DND-41 (cell line): ENCODE data around the gene PIH1D1.

Experiments
- ATAC-seq: fragments of 200-7000 bp; cut with Tn5 transposase; 3 replicates; pipeline ENCODE4 v1.9.1; 2021; ENCODE audit warnings: low read depth; ENCODE audit not compliant: insufficient read depth
- DNase-seq: peaks from one replicate; pipeline ENCODE4 v3.0.0-alpha.2; 2020
- H2AFZ ChIP-seq: 2 replicates; pipeline ENCODE4 v1.6.0; 2012; ENCODE audit warnings: low read depth, low read length
- H3K27ac ChIP-seq: 2 replicates; pipeline ENCODE4 v1.5.1; 2012; ENCODE audit warnings: low read length, inconsistent platforms
- H3K27me3 ChIP-seq: fragments of 200-600 bp; sonication (generic); 2 replicates; pipeline ENCODE4 v1.6.0; 2012; ENCODE audit warnings: low read length, mild to moderate bottlenecking, inconsistent platforms; ENCODE audit not compliant: insufficient read depth, poor library complexity
- H3K36me3 ChIP-seq: 2 replicates; pipeline ENCODE4 v1.5.1; 2012; ENCODE audit warnings: low read length, inconsistent platforms; ENCODE audit not compliant: insufficient read depth
- H3K4me1 ChIP-seq: 2 replicates; pipeline ENCODE4 v1.5.1; 2012; ENCODE audit warnings: mild to moderate bottlenecking, low read length; ENCODE audit not compliant: insufficient read depth
- H3K4me2 ChIP-seq: 2 replicates; pipeline ENCODE4 v1.6.0; 2012; ENCODE audit warnings: mild to moderate bottlenecking, moderate library complexity, low read length, inconsistent platforms; ENCODE audit not compliant: insufficient read depth
- H3K4me3 ChIP-seq, 2 experiments: fragments of 200-600 bp in 1 of 2; shearing (Covaris generic) in 1 of 2; 2 replicates each; pipeline ENCODE4 v1.5.1; 2012 to 2016; ENCODE audit warnings: inconsistent platforms in 2 of 2, low read length in 2 of 2, mild to moderate bottlenecking in 2 of 2, low read depth in 1 of 2, moderate library complexity in 1 of 2
- H3K79me2 ChIP-seq: 2 replicates; pipeline ENCODE4 v1.6.0; 2012; ENCODE audit warnings: low read length, inconsistent platforms; ENCODE audit not compliant: insufficient read depth
- H3K9ac ChIP-seq: 2 replicates; pipeline ENCODE4 v1.6.0; 2012; ENCODE audit warnings: low read depth, mild to moderate bottlenecking, inconsistent platforms, low read length, moderate library complexity
- H3K9me3 ChIP-seq: 2 replicates; pipeline ENCODE4 v1.5.1; 2012; ENCODE audit warnings: low read length, moderate library complexity, mild to moderate bottlenecking, inconsistent platforms; ENCODE audit not compliant: insufficient read depth, severe bottlenecking
- H4K20me1 ChIP-seq: 2 replicates; pipeline ENCODE4 v1.6.0; 2012; ENCODE audit warnings: low read length; ENCODE audit not compliant: insufficient read depth
- CTCF ChIP-seq: IDR thresholded peaks from 2 replicates; pipeline ENCODE4 v1.5.1; 2012; ENCODE audit warnings: borderline replicate concordance, low read length, moderate library complexity, mild to moderate bottlenecking; ENCODE audit not compliant: poor library complexity, severe bottlenecking; ENCODE audit errors: extremely low read depth
- EZH2 ChIP-seq: IDR thresholded peaks from 3 replicates; pipeline ENCODE4 v1.6.1; 2012; ENCODE audit warnings: borderline replicate concordance, low read depth, mild to moderate bottlenecking, moderate library complexity, low read length, inconsistent platforms; ENCODE audit not compliant: severe bottlenecking

The PIH1D1 gene

DNA sequence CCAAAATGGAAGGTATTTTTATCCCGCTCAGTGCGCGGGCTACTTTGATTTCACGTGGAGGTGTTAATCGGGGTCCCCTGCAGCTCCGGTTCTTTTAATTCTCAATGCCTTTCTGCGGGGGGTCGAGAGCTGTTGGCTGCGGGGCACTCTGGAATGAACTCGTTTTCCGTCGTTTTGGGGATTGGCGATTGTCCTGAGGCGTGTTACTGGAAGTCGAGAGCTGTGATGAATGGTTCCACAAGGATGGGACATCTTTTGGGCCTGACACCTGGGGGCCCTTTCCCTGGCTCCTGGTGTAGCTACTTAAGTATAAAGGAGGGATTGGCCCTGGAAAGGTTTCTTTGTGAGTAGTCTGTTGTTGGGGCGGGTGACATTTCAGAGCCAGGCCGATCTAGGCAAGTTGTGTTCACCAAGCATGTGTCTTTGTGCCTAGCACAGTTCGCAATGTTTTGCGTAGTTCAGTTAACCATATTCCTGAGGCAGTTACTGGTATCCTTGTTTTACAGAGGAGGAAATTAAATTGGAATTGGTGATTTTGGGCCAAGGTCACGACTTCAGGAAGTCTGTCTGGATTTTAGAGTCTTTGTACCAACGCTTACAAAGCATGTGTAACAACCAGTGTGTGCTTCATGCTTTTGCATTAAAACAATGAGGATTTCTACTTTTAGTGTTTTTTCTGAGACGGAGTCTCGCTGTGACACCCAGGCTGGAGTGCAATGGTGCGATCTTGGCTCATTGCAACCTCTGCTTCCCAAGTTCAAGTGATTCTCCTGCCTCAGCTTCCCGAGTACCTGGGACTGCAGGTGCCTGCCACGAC is 36.6 kb upstream of the PIH1D1 start:
- Histone ChIP-seq H2AFZ (no peak overlapping the region), H3K4me1 (peaks cover 37% of the 10 kb centered on the region), H3K27ac (peak overlapping the region; percentile 96), H3K79me2 (peaks cover 44% of the 10 kb centered on the region), H4K20me1 (peaks cover 41% of the 10 kb centered on the region), H3K9ac (peak overlapping the region; percentile 87), H3K4me3 (peak overlapping the region; percentile 67 to 88; a peak in 3 of 4 replicates), H3K36me3 (peaks cover 56% of the 10 kb centered on the region), H3K4me2 (peak overlapping the region; percentile 75), H3K27me3 (no peaks in the 10 kb centered on the region), H3K9me3 (no peaks in the 10 kb centered on the region)
- TF ChIP-seq EZH2 (no peak), CTCF (no peak)
- DNase-seq = no peak
- no peak for ATAC-seq

DNA sequence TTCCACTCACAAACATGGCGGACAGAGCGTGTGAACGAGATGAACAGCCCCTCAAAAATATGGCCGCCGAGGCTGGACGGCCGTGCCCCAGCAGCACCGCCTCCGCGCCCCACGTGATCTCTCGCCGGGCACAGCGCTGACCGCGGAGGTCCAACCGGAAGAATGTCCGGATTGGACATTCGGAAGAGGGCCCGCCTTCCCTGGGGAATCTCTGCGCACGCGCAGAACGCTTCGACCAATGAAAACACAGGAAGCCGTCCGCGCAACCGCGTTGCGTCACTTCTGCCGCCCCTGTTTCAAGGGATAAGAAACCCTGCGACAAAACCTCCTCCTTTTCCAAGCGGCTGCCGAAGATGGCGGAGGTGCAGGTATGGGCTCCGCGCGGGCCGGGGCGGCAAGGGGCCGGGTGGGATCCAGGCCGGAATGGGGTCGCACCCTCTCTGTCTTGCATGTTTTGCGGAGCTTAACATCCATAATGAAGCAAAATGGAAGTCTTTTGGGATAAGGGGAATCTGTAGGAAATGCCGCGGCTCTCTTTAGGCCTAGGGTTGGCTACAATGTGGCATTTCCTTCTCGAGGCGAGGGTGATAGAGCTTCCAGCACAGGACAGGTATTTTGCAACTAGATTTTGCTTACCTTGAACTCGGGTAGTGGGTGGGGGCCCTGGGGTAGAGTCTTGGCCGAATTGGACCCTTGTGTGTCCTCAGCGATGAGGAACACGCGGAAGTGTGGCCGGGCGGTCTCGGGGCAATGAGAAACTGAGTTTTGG is 35.8 kb upstream of the PIH1D1 start, which contains the start of gene RPL13A:
RPL13A (plus strand) TSS at position 332 of the 769 bp plus-strand sequence; CDS start at position 354, 22 bp downstream.
- Histone ChIP-seq H3K4me3 (peak within 1 kb of the TSS; percentile 67 to 88), H2AFZ (peak within 1 kb of the TSS; percentile 83)

DNA sequence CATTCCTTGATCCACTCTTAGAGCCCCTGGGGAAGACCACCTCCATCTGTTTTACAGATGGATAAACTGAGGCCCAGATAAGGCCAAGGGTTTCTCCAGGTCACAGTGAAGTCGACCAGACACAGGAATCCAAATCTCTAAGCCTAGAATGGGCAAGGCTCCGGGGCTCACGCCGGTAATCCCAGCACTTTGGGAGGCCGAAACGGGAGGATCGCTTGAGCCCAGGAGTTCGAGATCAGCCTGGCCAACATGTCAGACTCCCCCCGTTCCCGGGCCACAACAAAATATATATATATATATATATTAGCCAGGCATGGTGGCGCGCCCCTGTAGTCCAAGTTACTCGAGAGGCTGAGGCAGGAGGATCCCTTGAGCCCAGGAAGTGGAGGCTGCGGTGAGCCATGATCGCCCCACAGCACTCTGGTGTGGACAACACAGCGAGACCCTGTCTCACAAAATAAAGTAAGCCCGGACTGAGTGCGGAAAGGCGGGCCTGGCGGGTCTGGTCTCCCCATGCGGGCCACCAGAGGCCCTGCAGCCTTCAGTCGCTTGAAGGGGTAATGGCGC is 35.2 kb upstream of the PIH1D1 start:
- H3K4me3 ChIP-seq = peak overlapping the region in 1 of 2 experiments; percentile 55; a peak in 2 of 4 replicates
- peak overlapping the region; percentile 81 for H3K27ac ChIP-seq
- H3K27me3 ChIP-seq = no peaks in the 10 kb centered on the region
- H3K36me3 ChIP-seq = peaks cover 43% of the 10 kb centered on the region
- no peak for TF ChIP-seq CTCF
- ATAC-seq (no peak), DNase-seq (no peak)
- peaks cover 37% of the 10 kb centered on the region for H3K4me1 ChIP-seq
- H2AFZ ChIP-seq = peak overlapping the region; percentile 83
- H3K4me2 ChIP-seq = peak overlapping the region; percentile 64
- peak overlapping the region; percentile 87 for H3K9ac ChIP-seq
- peaks cover 38% of the 10 kb centered on the region for H4K20me1 ChIP-seq
- peaks cover 44% of the 10 kb centered on the region for H3K79me2 ChIP-seq
- no peaks in the 10 kb centered on the region for H3K9me3 ChIP-seq

More for the DNA sequence above, 35.8 kb upstream of the PIH1D1 start, which contains the start of gene RPL13A:
- Histone ChIP-seq H3K4me2 (peak within 1 kb of the TSS; percentile 75), H4K20me1 (peaks cover 41% of the 10 kb centered on the region), H3K9me3 (no peaks in the 10 kb centered on the region), H3K27ac (peak within 1 kb of the TSS; percentile 96), H3K36me3 (peaks cover 50% of the 10 kb centered on the region), H3K79me2 (peaks cover 44% of the 10 kb centered on the region), H3K4me1 (peaks cover 37% of the 10 kb centered on the region), H3K9ac (peak within 1 kb of the TSS; percentile 87), H3K27me3 (no peaks in the 10 kb centered on the region)
- DNase-seq = peak; percentile 100
- TF ChIP-seq EZH2 (no peak), CTCF (no peak)
- ATAC-seq = peak; percentile 93
